Measurements from ENCODE around the gene WWP2. TPM values are rescaled to one million over a fixed set of nuclear protein-coding genes. Genes with fewer than 3 reads are reported as not detected.

The WWP2 gene
- polyA plus RNA-seq, 1 donor (not counting 4 experiments of a cell fraction or from before 2014, with no cell fraction given): 6.9 TPM

GRCh38 chr16:69831212-69832123 lies 69.3 kb downstream of the WWP2 start:
- H3K4me3 ChIP-seq (ENCODE audit: control insufficient read depth in 2 of 3, extremely low read depth in 1 of 3, insufficient read depth in 2 of 3, low read depth in 1 of 3, low read length in 3 of 3): no peak overlapping the region
- no peaks in the 10 kb centered on the region for H3K79me2 ChIP-seq (ENCODE audit: control insufficient read depth, insufficient read depth, low read length)
- H3K9me1 ChIP-seq (ENCODE audit: control insufficient read depth, extremely low read depth, insufficient read depth, low read length): no peaks in the 10 kb centered on the region
- no peaks in the 10 kb centered on the region for H3K27me3 ChIP-seq (ENCODE audit: control insufficient read depth, extremely low read depth, insufficient read depth, low read length)
- H4K20me1 ChIP-seq (ENCODE audit: control insufficient read depth, extremely low read depth, insufficient read depth, low read length): no peaks in the 10 kb centered on the region
- peaks cover 0 to 2% of the 10 kb centered on the region in 2 experiments for H3K36me3 ChIP-seq (ENCODE audit: control insufficient read depth in 2 of 2, extremely low read depth in 1 of 2, insufficient read depth in 2 of 2, low read length in 2 of 2)
- no peak overlapping the region for H3K9ac ChIP-seq (ENCODE audit: control insufficient read depth, extremely low read depth, insufficient read depth, low read length)
- no peaks in the 10 kb centered on the region for H3K9me3 ChIP-seq (ENCODE audit: control insufficient read depth, low read depth, low read length)
- no peak for DNase-seq (ENCODE audit: low read depth, low spot score)
- no peak overlapping the region for H3K4me2 ChIP-seq (ENCODE audit: control insufficient read depth, extremely low read depth, insufficient read depth, low read depth, low read length)
- H2AFZ ChIP-seq (ENCODE audit: control insufficient read depth, low read length): no peak overlapping the region
- FAIRE-seq: no peak
- peaks cover 2% of the 10 kb centered on the region for H3K4me1 ChIP-seq (ENCODE audit: control insufficient read depth, extremely low read depth, insufficient read depth, low read length)
- TF ChIP-seq CTCF (optimal IDR thresholded peaks at IDR 0.05 in 1 of 3, IDR thresholded peaks at IDR 0.05 in 1 of 3, conservative IDR thresholded peaks at IDR 0.05 in 1 of 3; ENCODE audit: extremely low read depth in 1 of 3, insufficient read depth in 2 of 3, low read length in 3 of 3) (no peak), EZH2 (IDR thresholded peaks at IDR 0.05; ENCODE audit: low read length) (no peak)
- dilution Hi-C loops (cut with MboI; ENCODE audit: extremely low pct_ligation_motif_present, low sequenced_read_pairs): no loop called here
- no peak overlapping the region for H3K27ac ChIP-seq (ENCODE audit: control insufficient read depth, insufficient read depth, low read length)

- Histone ChIP-seq H3K79me2 (ENCODE audit: control insufficient read depth, insufficient read depth, low read length) (no peaks in the 10 kb centered on the region), H3K9me1 (ENCODE audit: control insufficient read depth, extremely low read depth, insufficient read depth, low read length) (no peaks in the 10 kb centered on the region), H3K27me3 (ENCODE audit: control insufficient read depth, extremely low read depth, insufficient read depth, low read length) (no peaks in the 10 kb centered on the region), H3K4me1 (ENCODE audit: control insufficient read depth, extremely low read depth, insufficient read depth, low read length) (peaks cover 2% of the 10 kb centered on the region), H4K20me1 (ENCODE audit: control insufficient read depth, extremely low read depth, insufficient read depth, low read length) (no peaks in the 10 kb centered on the region), H3K27ac (ENCODE audit: control insufficient read depth, insufficient read depth, low read length) (no peak overlapping the region), H3K4me3 (ENCODE audit: control insufficient read depth in 2 of 3, extremely low read depth in 1 of 3, insufficient read depth in 2 of 3, low read depth in 1 of 3, low read length in 3 of 3) (no peak overlapping the region), H2AFZ (ENCODE audit: control insufficient read depth, low read length) (no peak overlapping the region), H3K9ac (ENCODE audit: control insufficient read depth, extremely low read depth, insufficient read depth, low read length) (no peak overlapping the region), H3K9me3 (ENCODE audit: control insufficient read depth, low read depth, low read length) (no peaks in the 10 kb centered on the region), H3K4me2 (ENCODE audit: control insufficient read depth, extremely low read depth, insufficient read depth, low read depth, low read length) (no peak overlapping the region), H3K36me3 (ENCODE audit: control insufficient read depth in 2 of 2, extremely low read depth in 1 of 2, insufficient read depth in 2 of 2, low read length in 2 of 2) (peaks cover 0 to 1% of the 10 kb centered on the region in 2 experiments)
- TF ChIP-seq CTCF (optimal IDR thresholded peaks at IDR 0.05 in 1 of 3, IDR thresholded peaks at IDR 0.05 in 1 of 3, conservative IDR thresholded peaks at IDR 0.05 in 1 of 3; ENCODE audit: extremely low read depth in 1 of 3, insufficient read depth in 2 of 3, low read length in 3 of 3): no peak
- no peak for TF ChIP-seq EZH2 (IDR thresholded peaks at IDR 0.05; ENCODE audit: low read length)
- dilution Hi-C loops (cut with MboI; ENCODE audit: extremely low pct_ligation_motif_present, low sequenced_read_pairs): no loop called here
- DNase-seq (ENCODE audit: low read depth, low spot score): no peak
- FAIRE-seq: no peak
Observed at GRCh38 chr16:69833357-69834282, 71.5 kb downstream of the WWP2 start.

Measured in keratinocyte (primary cell).